ENCODE data around the gene CTDSPL.

DNA sequence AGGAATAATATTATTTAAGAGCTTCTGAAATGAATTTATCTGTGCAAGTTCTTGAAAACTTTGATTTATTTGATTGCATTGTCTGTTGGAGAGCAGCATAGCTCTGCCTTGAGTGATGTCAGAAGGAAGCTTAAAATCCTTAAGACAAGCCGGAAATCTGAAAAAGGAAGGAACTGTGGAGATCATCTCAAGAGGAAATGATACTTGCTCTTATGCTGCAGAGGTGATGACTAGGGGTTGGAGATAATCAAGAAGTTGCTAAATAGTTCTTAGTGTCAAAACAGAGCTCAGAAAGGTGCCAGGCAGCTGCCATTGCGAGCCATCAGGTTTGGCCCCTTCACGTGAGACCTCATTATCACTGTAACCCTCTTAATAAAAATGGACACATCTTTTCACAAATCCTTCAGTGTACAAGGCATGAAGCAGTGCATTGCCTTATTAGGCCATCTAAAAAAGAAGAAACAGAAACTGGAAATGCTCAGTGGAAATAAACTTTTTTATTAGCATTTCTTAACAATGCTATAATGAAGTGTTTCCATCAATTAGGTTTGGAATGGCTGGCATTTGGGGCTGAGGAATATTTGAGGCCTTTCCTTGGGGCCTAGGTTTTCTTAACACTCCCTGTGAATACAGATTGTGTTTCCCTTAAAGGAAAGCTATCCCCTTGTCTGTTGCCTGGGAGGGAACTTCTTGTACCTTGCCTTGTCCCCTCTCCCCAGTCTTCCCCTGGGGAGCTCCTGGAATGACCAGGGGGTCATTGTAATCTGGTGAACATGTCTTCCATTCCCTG lies 94.4 kb downstream of the CTDSPL start:
- TF ChIP-seq, protein P1, sequence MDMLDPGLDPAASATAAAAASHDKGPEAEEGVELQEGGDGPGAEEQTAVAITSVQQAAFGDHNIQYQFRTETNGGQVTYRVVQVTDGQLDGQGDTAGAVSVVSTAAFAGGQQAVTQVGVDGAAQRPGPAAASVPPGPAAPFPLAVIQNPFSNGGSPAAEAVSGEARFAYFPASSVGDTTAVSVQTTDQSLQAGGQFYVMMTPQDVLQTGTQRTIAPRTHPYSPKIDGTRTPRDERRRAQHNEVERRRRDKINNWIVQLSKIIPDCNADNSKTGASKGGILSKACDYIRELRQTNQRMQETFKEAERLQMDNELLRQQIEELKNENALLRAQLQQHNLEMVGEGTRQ (IDR thresholded peaks at IDR 0.05; ENCODE audit: borderline replicate concordance, low read depth, low read length): no peak
- no peak for TF ChIP-seq RCOR1 (conservative IDR thresholded peaks at IDR 0.05; ENCODE audit: low read depth, low read length)
- no peak for TF ChIP-seq ASH2L (IDR thresholded peaks at IDR 0.05; ENCODE audit: borderline replicate concordance, low read depth)
- no peak for TF ChIP-seq ATF7 (IDR thresholded peaks at IDR 0.05; ENCODE audit: low read depth)
- no peak for TF ChIP-seq CHD1 (IDR thresholded peaks at IDR 0.05; ENCODE audit: low read depth, low read length)
- TF ChIP-seq, protein P2, sequence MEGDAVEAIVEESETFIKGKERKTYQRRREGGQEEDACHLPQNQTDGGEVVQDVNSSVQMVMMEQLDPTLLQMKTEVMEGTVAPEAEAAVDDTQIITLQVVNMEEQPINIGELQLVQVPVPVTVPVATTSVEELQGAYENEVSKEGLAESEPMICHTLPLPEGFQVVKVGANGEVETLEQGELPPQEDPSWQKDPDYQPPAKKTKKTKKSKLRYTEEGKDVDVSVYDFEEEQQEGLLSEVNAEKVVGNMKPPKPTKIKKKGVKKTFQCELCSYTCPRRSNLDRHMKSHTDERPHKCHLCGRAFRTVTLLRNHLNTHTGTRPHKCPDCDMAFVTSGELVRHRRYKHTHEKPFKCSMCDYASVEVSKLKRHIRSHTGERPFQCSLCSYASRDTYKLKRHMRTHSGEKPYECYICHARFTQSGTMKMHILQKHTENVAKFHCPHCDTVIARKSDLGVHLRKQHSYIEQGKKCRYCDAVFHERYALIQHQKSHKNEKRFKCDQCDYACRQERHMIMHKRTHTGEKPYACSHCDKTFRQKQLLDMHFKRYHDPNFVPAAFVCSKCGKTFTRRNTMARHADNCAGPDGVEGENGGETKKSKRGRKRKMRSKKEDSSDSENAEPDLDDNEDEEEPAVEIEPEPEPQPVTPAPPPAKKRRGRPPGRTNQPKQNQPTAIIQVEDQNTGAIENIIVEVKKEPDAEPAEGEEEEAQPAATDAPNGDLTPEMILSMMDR (IDR thresholded peaks at IDR 0.05 in 2 of 3, conservative IDR thresholded peaks at IDR 0.05 in 1 of 3; ENCODE audit: control insufficient read depth in 2 of 3, extremely low read depth in 1 of 3, insufficient read depth in 1 of 3, low read depth in 3 of 3, low read length in 3 of 3): no peak
- no peak for TF ChIP-seq SP1 (IDR thresholded peaks at IDR 0.05; ENCODE audit: low read depth, low read length)

All from GM12878 (cell line).